ENCODE results near the gene CCN5. TPM values are rescaled to one million over a fixed set of nuclear protein-coding genes. Genes with fewer than 3 reads are reported as not detected.

Gene CCN5
- total RNA-seq, 3 donors from 2014 or later, result 16.1 to 1,283 (median 39.0) TPM

DNA sequence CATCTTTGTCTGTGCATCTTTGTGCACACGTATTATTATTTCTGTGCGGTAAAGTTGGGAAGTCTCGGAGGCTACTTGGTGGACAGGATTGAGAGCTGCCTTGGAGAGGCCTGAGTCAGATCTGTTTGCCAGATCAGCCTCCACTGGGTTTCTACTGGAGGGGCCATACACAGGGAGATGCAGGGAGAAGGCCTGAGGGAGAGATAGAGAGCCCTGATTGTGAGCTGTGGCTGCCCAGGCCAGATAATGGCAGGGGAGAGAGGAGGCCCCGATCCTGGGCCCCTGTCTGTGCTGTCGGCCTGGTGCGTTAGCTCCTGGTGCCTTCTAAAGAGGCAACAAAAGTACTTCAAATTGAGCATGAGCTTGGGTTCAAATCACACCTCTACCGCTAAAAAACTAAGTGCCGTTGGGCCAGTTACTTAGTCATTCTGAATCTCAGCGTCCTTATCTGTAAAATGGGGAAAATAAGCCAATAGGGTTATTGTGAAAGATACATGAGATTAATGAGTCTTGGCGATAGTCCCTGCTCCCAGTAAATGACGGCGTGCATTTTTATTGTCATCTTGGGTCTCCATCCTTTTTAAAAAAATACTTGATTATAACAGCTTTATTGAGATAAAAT is 36.1 kb upstream of the CCN5 start:
- intact Hi-C loops (cut with DNase I; ENCODE audit: low total_unique reads), result no loop called here
- TF ChIP-seq POLR2A (IDR thresholded peaks at IDR 0.05) (no peak), POLR2AphosphoS5 (IDR thresholded peaks at IDR 0.05) (no peak), CTCF (IDR thresholded peaks at IDR 0.05) (no peak)
- no peak overlapping the region for H3K27ac ChIP-seq
- DNase-seq (ENCODE audit: low spot score in 2 of 2), result no peak
- no peak overlapping the region for H3K4me3 ChIP-seq
- H3K9me3 ChIP-seq, result no peaks in the 10 kb centered on the region
- H3K27me3 ChIP-seq, result no peaks in the 10 kb centered on the region
- no peaks in the 10 kb centered on the region for H3K4me1 ChIP-seq
- no peaks in the 10 kb centered on the region for H3K36me3 ChIP-seq

GRCh38 chr20:44681796-44682566 is 33.2 kb upstream of the CCN5 start:
- intact Hi-C loops (cut with DNase I; ENCODE audit: low total_unique reads), result loop anchor here (10.0 kb wide), 1 partner anchor 183 kb away; no protein-coding TSS in a partner anchor
- H3K27ac ChIP-seq, result no peak overlapping the region
- no peaks in the 10 kb centered on the region for H3K4me1 ChIP-seq
- no peaks in the 10 kb centered on the region for H3K9me3 ChIP-seq
- TF ChIP-seq POLR2A (IDR thresholded peaks at IDR 0.05), result no peak
- no peak for TF ChIP-seq POLR2AphosphoS5 (IDR thresholded peaks at IDR 0.05)
- TF ChIP-seq CTCF (IDR thresholded peaks at IDR 0.05), result no peak
- no peak for DNase-seq (ENCODE audit: low spot score in 2 of 2)
- H3K27me3 ChIP-seq, result no peaks in the 10 kb centered on the region
- H3K36me3 ChIP-seq, result no peaks in the 10 kb centered on the region
- no peak overlapping the region for H3K4me3 ChIP-seq

GRCh38 chr20:44683263-44684046 is 31.7 kb upstream of the CCN5 start:
- TF ChIP-seq CTCF (IDR thresholded peaks at IDR 0.05) (peak; percentile 10 to 47 (median 30)), POLR2AphosphoS5 (IDR thresholded peaks at IDR 0.05) (no peak)
- intact Hi-C loops (cut with DNase I; ENCODE audit: low total_unique reads), result loop anchor here (10.0 kb wide), 1 partner anchor 181 kb away; no protein-coding TSS in a partner anchor
- H3K9me3 ChIP-seq, result no peaks in the 10 kb centered on the region
- H3K36me3 ChIP-seq, result no peaks in the 10 kb centered on the region
- H3K4me3 ChIP-seq, result no peak overlapping the region
- no peaks in the 10 kb centered on the region for H3K27me3 ChIP-seq
- no peaks in the 10 kb centered on the region for H3K4me1 ChIP-seq
- DNase-seq (ENCODE audit: low spot score in 2 of 2), result no peak
- H3K27ac ChIP-seq, result no peak overlapping the region

GRCh38 chr20:44684047-44684967 is 30.9 kb upstream of the CCN5 start:
- H3K9me3 ChIP-seq, result no peaks in the 10 kb centered on the region
- no peak for DNase-seq (ENCODE audit: low spot score in 2 of 2)
- H3K36me3 ChIP-seq, result no peaks in the 10 kb centered on the region
- no peaks in the 10 kb centered on the region for H3K27me3 ChIP-seq
- intact Hi-C loops (cut with DNase I; ENCODE audit: low total_unique reads), result loop anchor here (10.0 kb wide), 1 partner anchor 180 kb away; no protein-coding TSS in a partner anchor
- no peaks in the 10 kb centered on the region for H3K4me1 ChIP-seq
- H3K4me3 ChIP-seq, result no peak overlapping the region
- H3K27ac ChIP-seq, result no peak overlapping the region
- TF ChIP-seq POLR2A (IDR thresholded peaks at IDR 0.05) (no peak), POLR2AphosphoS5 (IDR thresholded peaks at IDR 0.05) (no peak)

GRCh38 chr20:44686934-44687333 is 28.2 kb upstream of the CCN5 start:
- no peaks in the 10 kb centered on the region for H3K27me3 ChIP-seq
- no peak overlapping the region for H3K4me3 ChIP-seq
- TF ChIP-seq POLR2A (IDR thresholded peaks at IDR 0.05) (no peak), POLR2AphosphoS5 (IDR thresholded peaks at IDR 0.05) (no peak), CTCF (IDR thresholded peaks at IDR 0.05) (no peak)
- no peak overlapping the region for H3K27ac ChIP-seq
- H3K36me3 ChIP-seq, result no peaks in the 10 kb centered on the region
- no peaks in the 10 kb centered on the region for H3K4me1 ChIP-seq
- H3K9me3 ChIP-seq, result no peaks in the 10 kb centered on the region
- DNase-seq (ENCODE audit: low spot score in 2 of 2), result no peak
- intact Hi-C loops (cut with DNase I; ENCODE audit: low total_unique reads), result loop anchor here (5.0 to 10.0 kb wide), 2 partner anchors 45 to 178 kb away; no protein-coding TSS in a partner anchor

All from breast epithelium (tissue), 4 donors.